Activated CD4-positive, alpha-beta T cell treated with anti-CD3 and anti-CD28 coated beads, Interleukin-2, amount 10 ng/mL, durations not matched to agents 7 days and 5 days (primary cell): ENCODE measurements around the gene F13A1. TPM values are rescaled to one million over a fixed set of nuclear protein-coding genes. Genes with fewer than 3 reads are reported as not detected.
"Not testable (repeated sequence)": the region's sequence is repeated elsewhere in the genome, so short reads cannot be mapped to it uniquely, and the experiment has no call there.

ENCODE experiments used
- CTCF ChIA-PET: fragments of 350-600 bp; sonication (Branson Sonifier 250); formaldehyde crosslinking; loops from one replicate; lab custom pipeline; 2021; ENCODE audit warnings: antibody characterized with exemption; lab: Charles Lee
- POLR2A ChIA-PET: fragments of 350-600 bp; sonication (Branson Sonifier 250); formaldehyde crosslinking; loops from one replicate; lab custom pipeline; 2021; ENCODE audit warnings: antibody characterized with exemption; lab: Charles Lee
- DNase-seq: peaks from one replicate; pipeline ENCODE4 v3.0.0-alpha.2; 2020
- H3K27ac Mint-ChIP-seq: one replicate; pipeline ENCODE4 v1.8.0; 2021; ENCODE audit warnings: mild to moderate bottlenecking, moderate library complexity, mixed read lengths
- H3K27me3 Mint-ChIP-seq: one replicate; pipeline ENCODE4 v1.8.0; 2021; ENCODE audit warnings: mixed read lengths
- H3K36me3 Mint-ChIP-seq: one replicate; pipeline ENCODE4 v1.8.0; 2021; ENCODE audit warnings: low read depth, mixed read lengths
- H3K4me1 Mint-ChIP-seq: one replicate; pipeline ENCODE4 v1.8.0; 2021; ENCODE audit warnings: mixed read lengths
- H3K4me3 Mint-ChIP-seq: one replicate; pipeline ENCODE4 v1.8.0; 2021; ENCODE audit warnings: mild to moderate bottlenecking, moderate library complexity, mixed read lengths
- H3K9me3 Mint-ChIP-seq: one replicate; pipeline ENCODE4 v1.8.0; 2021; ENCODE audit warnings: mixed read lengths
- total RNA-seq, 2 experiments: library from RNA; stranded (reverse); gene quantifications; one replicate each; pipeline ENCODE4 v1.2.3, GENCODE V29; 2021

F13A1 gene
- total RNA-seq, 2 experiments from 2014 or later = not detected

- Mint-ChIP-seq H3K36me3 (no peaks in the 10 kb centered on the region), H3K9me3 (no peaks in the 10 kb centered on the region), H3K27me3 (peaks cover 22% of the 10 kb centered on the region), H3K4me3 (no peak overlapping the region), H3K27ac (no peak overlapping the region), H3K4me1 (no peaks in the 10 kb centered on the region)
- ChIA-PET CTCF (no interaction called here), POLR2A (no interaction called here)
- DNase-seq = no peak
These were observed 7.5 kb downstream of the F13A1 start for GRCh38 chr6:6312901-6313441.

- H3K27ac Mint-ChIP-seq = no peak overlapping the region
- peaks cover 10% of the 10 kb centered on the region for H3K27me3 Mint-ChIP-seq
- ChIA-PET CTCF (no interaction called here), POLR2A (no interaction called here)
- no peaks in the 10 kb centered on the region for H3K36me3 Mint-ChIP-seq
- no peaks in the 10 kb centered on the region for H3K4me1 Mint-ChIP-seq
- no peaks in the 10 kb centered on the region for H3K9me3 Mint-ChIP-seq
- H3K4me3 Mint-ChIP-seq = no peak overlapping the region
- no peak for DNase-seq
These were observed 14.9 kb downstream of the F13A1 start for GRCh38 chr6:6305575-6305974.

GRCh38 chr6:6300383-6300782, 20.1 kb downstream of the F13A1 start:
- H3K9me3 Mint-ChIP-seq, H3K4me1 Mint-ChIP-seq, H3K4me3 Mint-ChIP-seq, DNase-seq, H3K27ac Mint-ChIP-seq, H3K36me3 Mint-ChIP-seq, POLR2A ChIA-PET, CTCF ChIA-PET, H3K27me3 Mint-ChIP-seq: not testable (repeated sequence)

GRCh38 chr6:6293317-6293716, 27.1 kb downstream of the F13A1 start:
- peaks cover 15% of the 10 kb centered on the region for H3K27me3 Mint-ChIP-seq
- DNase-seq = no peak
- ChIA-PET POLR2A (no interaction called here), CTCF (no interaction called here)
- no peaks in the 10 kb centered on the region for H3K4me1 Mint-ChIP-seq
- no peaks in the 10 kb centered on the region for H3K36me3 Mint-ChIP-seq
- H3K9me3 Mint-ChIP-seq = no peaks in the 10 kb centered on the region
- no peak overlapping the region for H3K27ac Mint-ChIP-seq
- no peak overlapping the region for H3K4me3 Mint-ChIP-seq

GRCh38 chr6:6287415-6287814, 33.0 kb downstream of the F13A1 start:
- no peaks in the 10 kb centered on the region for H3K9me3 Mint-ChIP-seq
- no peak for DNase-seq
- H3K4me1 Mint-ChIP-seq = no peaks in the 10 kb centered on the region
- no peaks in the 10 kb centered on the region for H3K36me3 Mint-ChIP-seq
- peaks cover 15% of the 10 kb centered on the region for H3K27me3 Mint-ChIP-seq
- H3K27ac Mint-ChIP-seq = no peak overlapping the region
- ChIA-PET POLR2A (no interaction called here), CTCF (no interaction called here)
- no peak overlapping the region for H3K4me3 Mint-ChIP-seq

- CTCF ChIA-PET = no interaction called here
- POLR2A ChIA-PET = no interaction called here
- no peak for DNase-seq
- Mint-ChIP-seq H3K9me3 (no peaks in the 10 kb centered on the region), H3K36me3 (no peaks in the 10 kb centered on the region), H3K4me3 (no peak overlapping the region), H3K27ac (no peak overlapping the region), H3K27me3 (peaks cover 4% of the 10 kb centered on the region), H3K4me1 (no peaks in the 10 kb centered on the region)
These were observed 34.8 kb downstream of the F13A1 start for GRCh38 chr6:6285679-6286078.

GRCh38 chr6:6284221-6284966, 36.1 kb downstream of the F13A1 start:
- no peak for DNase-seq
- no peak overlapping the region for H3K4me3 Mint-ChIP-seq
- H3K36me3 Mint-ChIP-seq = no peaks in the 10 kb centered on the region
- CTCF ChIA-PET = no interaction called here
- no peaks in the 10 kb centered on the region for H3K4me1 Mint-ChIP-seq
- no peak overlapping the region for H3K27ac Mint-ChIP-seq
- H3K9me3 Mint-ChIP-seq = no peaks in the 10 kb centered on the region
- POLR2A ChIA-PET = no interaction called here
- no peaks in the 10 kb centered on the region for H3K27me3 Mint-ChIP-seq

GRCh38 chr6:6283746-6284145, 36.7 kb downstream of the F13A1 start:
- DNase-seq = no peak
- Mint-ChIP-seq H3K4me3 (no peak overlapping the region), H3K27me3 (peaks cover 1% of the 10 kb centered on the region), H3K9me3 (no peaks in the 10 kb centered on the region), H3K27ac (no peak overlapping the region), H3K4me1 (no peaks in the 10 kb centered on the region), H3K36me3 (no peaks in the 10 kb centered on the region)
- POLR2A ChIA-PET = no interaction called here
- CTCF ChIA-PET = no interaction called here

GRCh38 chr6:6282716-6283115, 37.7 kb downstream of the F13A1 start:
- POLR2A ChIA-PET = no interaction called here
- CTCF ChIA-PET = no interaction called here
- Mint-ChIP-seq H3K36me3 (no peaks in the 10 kb centered on the region), H3K9me3 (no peaks in the 10 kb centered on the region), H3K4me1 (no peaks in the 10 kb centered on the region), H3K27ac (no peak overlapping the region), H3K4me3 (no peak overlapping the region), H3K27me3 (peaks cover 7% of the 10 kb centered on the region)
- no peak for DNase-seq

- Mint-ChIP-seq H3K36me3 (no peaks in the 10 kb centered on the region), H3K27me3 (peaks cover 14% of the 10 kb centered on the region), H3K9me3 (no peaks in the 10 kb centered on the region), H3K4me3 (no peak overlapping the region), H3K4me1 (no peaks in the 10 kb centered on the region), H3K27ac (no peak overlapping the region)
- ChIA-PET CTCF (no interaction called here), POLR2A (no interaction called here)
- DNase-seq = no peak
These were observed 43.0 kb downstream of the F13A1 start for GRCh38 chr6:6277413-6277812.

- CTCF ChIA-PET = no interaction called here
- POLR2A ChIA-PET = no interaction called here
- Mint-ChIP-seq H3K27ac (no peak overlapping the region), H3K4me1 (no peaks in the 10 kb centered on the region), H3K4me3 (no peak overlapping the region), H3K9me3 (peaks cover 3% of the 10 kb centered on the region), H3K27me3 (peaks cover 7% of the 10 kb centered on the region), H3K36me3 (no peaks in the 10 kb centered on the region)
- no peak for DNase-seq
These were observed 49.4 kb downstream of the F13A1 start for GRCh38 chr6:6270948-6271535.

- no peaks in the 10 kb centered on the region for H3K9me3 Mint-ChIP-seq
- no peak overlapping the region for H3K27ac Mint-ChIP-seq
- no peaks in the 10 kb centered on the region for H3K4me1 Mint-ChIP-seq
- H3K4me3 Mint-ChIP-seq = no peak overlapping the region
- no peak for DNase-seq
- ChIA-PET CTCF (no interaction called here), POLR2A (no interaction called here)
- H3K27me3 Mint-ChIP-seq = peaks cover 9% of the 10 kb centered on the region
- H3K36me3 Mint-ChIP-seq = no peaks in the 10 kb centered on the region
These were observed 60.2 kb downstream of the F13A1 start for GRCh38 chr6:6260196-6260722.

- H3K4me3 Mint-ChIP-seq = no peak overlapping the region
- POLR2A ChIA-PET = interaction anchor here (0.7 kb wide), 1 partner anchor 208 kb away, joined by 3 read pairs; no protein-coding TSS in a partner anchor
- no peaks in the 10 kb centered on the region for H3K36me3 Mint-ChIP-seq
- H3K27ac Mint-ChIP-seq = no peak overlapping the region
- peaks cover 13% of the 10 kb centered on the region for H3K27me3 Mint-ChIP-seq
- CTCF ChIA-PET = no interaction called here
- H3K9me3 Mint-ChIP-seq = no peaks in the 10 kb centered on the region
- no peak for DNase-seq
- H3K4me1 Mint-ChIP-seq = no peaks in the 10 kb centered on the region
These were observed 63.6 kb downstream of the F13A1 start for GRCh38 chr6:6256886-6257285.
